ENCODE data around the gene UFSP2.

The UFSP2 gene

GRCh38 chr4:185425647-185426352, at the start of gene UFSP2:
Gene UFSP2, minus strand, starts transcription at chr4:185425964. Its CDS starts 96 bp downstream, at chr4:185425868.
- DNase-seq: peak in 1 of 2 experiments; percentile 32

GRCh38 chr4:185473247-185473646, 47.5 kb upstream of the UFSP2 start:
- DNase-seq: no peak

- no peak for DNase-seq
These were observed 46.4 kb upstream of the UFSP2 start for GRCh38 chr4:185472103-185472542.

GRCh38 chr4:185471235-185472102, 45.7 kb upstream of the UFSP2 start, which contains the start of gene CCDC110:
Gene CCDC110, minus strand, starts transcription at chr4:185471733. Its CDS starts 50 bp downstream, at chr4:185471683.
- DNase-seq: peak; percentile 16 to 53

- peak in 1 of 2 experiments; percentile 32 for DNase-seq
These were observed 44.9 kb upstream of the UFSP2 start for GRCh38 chr4:185470501-185471195.

- DNase-seq: no peak
These were observed 43.9 kb upstream of the UFSP2 start for GRCh38 chr4:185469580-185470154.

- DNase-seq: no peak
These were observed 43.2 kb upstream of the UFSP2 start for GRCh38 chr4:185468999-185469398.

- DNase-seq: no peak
These were observed 42.2 kb upstream of the UFSP2 start for GRCh38 chr4:185467991-185468390.

- DNase-seq: no peak
These were observed 41.3 kb upstream of the UFSP2 start for GRCh38 chr4:185467101-185467500.

- DNase-seq: no peak
These were observed 39.9 kb upstream of the UFSP2 start for GRCh38 chr4:185465707-185466106.

GRCh38 chr4:185464887-185465286, 39.1 kb upstream of the UFSP2 start:
- no peak for DNase-seq

- no peak for DNase-seq
These were observed 38.4 kb upstream of the UFSP2 start for GRCh38 chr4:185464183-185464582.

- DNase-seq: no peak
These were observed 37.8 kb upstream of the UFSP2 start for GRCh38 chr4:185463541-185463940.

GRCh38 chr4:185461565-185461964, 35.8 kb upstream of the UFSP2 start:
- no peak for DNase-seq

GRCh38 chr4:185457136-185457535, 31.4 kb upstream of the UFSP2 start:
- DNase-seq: no peak

- DNase-seq: no peak
These were observed 30.4 kb upstream of the UFSP2 start for GRCh38 chr4:185456131-185456530.

- DNase-seq: no peak
These were observed 19.4 kb upstream of the UFSP2 start for GRCh38 chr4:185445209-185445608.

GRCh38 chr4:185441479-185441878, 15.7 kb upstream of the UFSP2 start:
- no peak for DNase-seq

- no peak for DNase-seq
These were observed 12.0 kb upstream of the UFSP2 start for GRCh38 chr4:185437809-185438208.

- no peak for DNase-seq
These were observed 9.7 kb upstream of the UFSP2 start for GRCh38 chr4:185435466-185435865.

- no peak for DNase-seq
These were observed 3.9 kb upstream of the UFSP2 start for GRCh38 chr4:185429660-185430059.

GRCh38 chr4:185426960-185427688, 1.4 kb upstream of the UFSP2 start:
- DNase-seq: no peak

All from cerebellar nuclear complex (tissue), 1 donor.